Measurements from ENCODE around the gene CDH4.

DNA sequence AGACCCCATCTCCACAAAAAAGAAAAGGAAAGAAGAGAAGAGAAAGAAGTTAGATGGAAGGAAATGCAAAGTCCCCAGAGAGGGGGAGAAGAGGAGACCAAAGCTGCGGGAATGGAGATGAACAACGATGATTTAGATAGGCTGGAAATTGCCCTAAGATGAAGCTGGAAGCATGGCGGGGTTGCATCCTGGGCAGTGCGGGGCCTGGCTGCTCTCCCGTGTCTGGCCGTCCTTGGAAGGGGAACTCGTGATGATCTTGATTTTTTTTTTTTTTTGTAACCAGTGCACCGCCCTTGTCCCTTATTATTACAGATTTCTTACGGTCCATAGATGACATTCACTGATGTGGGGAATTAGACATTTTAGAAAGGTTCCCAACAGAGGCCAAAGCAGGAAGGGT, 276.5 kb downstream of the CDH4 start:
- TF ChIP-seq, protein P1, sequence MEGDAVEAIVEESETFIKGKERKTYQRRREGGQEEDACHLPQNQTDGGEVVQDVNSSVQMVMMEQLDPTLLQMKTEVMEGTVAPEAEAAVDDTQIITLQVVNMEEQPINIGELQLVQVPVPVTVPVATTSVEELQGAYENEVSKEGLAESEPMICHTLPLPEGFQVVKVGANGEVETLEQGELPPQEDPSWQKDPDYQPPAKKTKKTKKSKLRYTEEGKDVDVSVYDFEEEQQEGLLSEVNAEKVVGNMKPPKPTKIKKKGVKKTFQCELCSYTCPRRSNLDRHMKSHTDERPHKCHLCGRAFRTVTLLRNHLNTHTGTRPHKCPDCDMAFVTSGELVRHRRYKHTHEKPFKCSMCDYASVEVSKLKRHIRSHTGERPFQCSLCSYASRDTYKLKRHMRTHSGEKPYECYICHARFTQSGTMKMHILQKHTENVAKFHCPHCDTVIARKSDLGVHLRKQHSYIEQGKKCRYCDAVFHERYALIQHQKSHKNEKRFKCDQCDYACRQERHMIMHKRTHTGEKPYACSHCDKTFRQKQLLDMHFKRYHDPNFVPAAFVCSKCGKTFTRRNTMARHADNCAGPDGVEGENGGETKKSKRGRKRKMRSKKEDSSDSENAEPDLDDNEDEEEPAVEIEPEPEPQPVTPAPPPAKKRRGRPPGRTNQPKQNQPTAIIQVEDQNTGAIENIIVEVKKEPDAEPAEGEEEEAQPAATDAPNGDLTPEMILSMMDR (IDR thresholded peaks at IDR 0.05), result no peak
- TF ChIP-seq EP300 (IDR thresholded peaks at IDR 0.05), result no peak
- TF ChIP-seq POLR2AphosphoS5 (IDR thresholded peaks at IDR 0.05), result no peak
- no peak for TF ChIP-seq POLR2A (IDR thresholded peaks at IDR 0.05)

Data from upper lobe of left lung (tissue), 4 donors.